ENCODE data around the gene RPL6.

GRCh38 chr12:112359290-112359689 lies 50.1 kb downstream of the RPL6 start:
- TF ChIP-seq POLR2AphosphoS5 (IDR thresholded peaks at IDR 0.05) = no peak
- TF ChIP-seq POLR2A (IDR thresholded peaks at IDR 0.05) = no peak
- TF ChIP-seq, protein P1, sequence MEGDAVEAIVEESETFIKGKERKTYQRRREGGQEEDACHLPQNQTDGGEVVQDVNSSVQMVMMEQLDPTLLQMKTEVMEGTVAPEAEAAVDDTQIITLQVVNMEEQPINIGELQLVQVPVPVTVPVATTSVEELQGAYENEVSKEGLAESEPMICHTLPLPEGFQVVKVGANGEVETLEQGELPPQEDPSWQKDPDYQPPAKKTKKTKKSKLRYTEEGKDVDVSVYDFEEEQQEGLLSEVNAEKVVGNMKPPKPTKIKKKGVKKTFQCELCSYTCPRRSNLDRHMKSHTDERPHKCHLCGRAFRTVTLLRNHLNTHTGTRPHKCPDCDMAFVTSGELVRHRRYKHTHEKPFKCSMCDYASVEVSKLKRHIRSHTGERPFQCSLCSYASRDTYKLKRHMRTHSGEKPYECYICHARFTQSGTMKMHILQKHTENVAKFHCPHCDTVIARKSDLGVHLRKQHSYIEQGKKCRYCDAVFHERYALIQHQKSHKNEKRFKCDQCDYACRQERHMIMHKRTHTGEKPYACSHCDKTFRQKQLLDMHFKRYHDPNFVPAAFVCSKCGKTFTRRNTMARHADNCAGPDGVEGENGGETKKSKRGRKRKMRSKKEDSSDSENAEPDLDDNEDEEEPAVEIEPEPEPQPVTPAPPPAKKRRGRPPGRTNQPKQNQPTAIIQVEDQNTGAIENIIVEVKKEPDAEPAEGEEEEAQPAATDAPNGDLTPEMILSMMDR (IDR thresholded peaks at IDR 0.05) = no peak
- TF ChIP-seq EP300 (IDR thresholded peaks at IDR 0.05) = no peak

Measured in sigmoid colon (tissue), 4 donors.